ENCODE measurements around the gene SPRN.
"Not testable (repeated sequence)": the region's sequence is repeated elsewhere in the genome, so short reads cannot be mapped to it uniquely, and the experiment has no call there.

Gene SPRN

GRCh38 chr10:133439517-133440461, 15.4 kb upstream of the SPRN start:
- no peak for DNase-seq

GRCh38 chr10:133438711-133439273, 14.4 kb upstream of the SPRN start:
- no peak for DNase-seq

GRCh38 chr10:133432789-133433188, 8.4 kb upstream of the SPRN start:
- DNase-seq: not testable (repeated sequence)

- DNase-seq: not testable (repeated sequence)
These were observed 7.6 kb upstream of the SPRN start for GRCh38 chr10:133431888-133432613.

- DNase-seq: not testable (repeated sequence)
These were observed 5.1 kb upstream of the SPRN start for GRCh38 chr10:133429571-133429970.

GRCh38 chr10:133424102-133424501, 323 bp downstream of the SPRN start:
- DNase-seq: not testable (repeated sequence)

GRCh38 chr10:133422807-133423771, 1.3 kb downstream of the SPRN start:
- DNase-seq: no peak

GRCh38 chr10:133422223-133422806, 2.1 kb downstream of the SPRN start:
- DNase-seq: no peak

- no peak for DNase-seq
These were observed 2.8 kb downstream of the SPRN start for GRCh38 chr10:133421336-133422222.

GRCh38 chr10:133420579-133420978, 3.8 kb downstream of the SPRN start:
- DNase-seq: no peak

- DNase-seq: no peak
These were observed 4.4 kb downstream of the SPRN start for GRCh38 chr10:133420028-133420427.

- no peak for DNase-seq
These were observed 5.0 kb downstream of the SPRN start for GRCh38 chr10:133419211-133419950.

GRCh38 chr10:133418289-133418993, 6.0 kb downstream of the SPRN start:
- no peak for DNase-seq

- DNase-seq: no peak
These were observed 8.7 kb downstream of the SPRN start for GRCh38 chr10:133415752-133416151.

GRCh38 chr10:133414401-133414800, 10.0 kb downstream of the SPRN start:
- DNase-seq: not testable (repeated sequence)

GRCh38 chr10:133412381-133412711, 12.1 kb downstream of the SPRN start:
- no peak for DNase-seq

GRCh38 chr10:133411523-133412380, 12.7 kb downstream of the SPRN start:
- DNase-seq: no peak

- no peak for DNase-seq
These were observed 18.4 kb downstream of the SPRN start for GRCh38 chr10:133405844-133406527.
